SU-DHL-6 (cell line): ENCODE results near the gene RCAN1.
"Not testable (repeated sequence)": the region's sequence is repeated elsewhere in the genome, so short reads cannot be mapped to it uniquely, and the experiment has no call there.

Experiments used
- H2AFZ ChIP-seq: fragments of 200-600 bp; sonication (generic); 2 replicates; pipeline ENCODE4 v1.6.1; 2014; ENCODE audit warnings: low read depth, mild to moderate bottlenecking, moderate library complexity, mixed read lengths, antibody characterized with exemption, low read length; ENCODE audit not compliant: severe bottlenecking
- H3F3A ChIP-seq: fragments of 200-600 bp; shearing (Covaris generic); 2 replicates; pipeline ENCODE4 v1.6.0; 2016; ENCODE audit warnings: antibody characterized with exemption, mild to moderate bottlenecking; ENCODE audit not compliant: insufficient read depth
- H3K27ac ChIP-seq: fragments of 200-600 bp; sonication (generic); 2 replicates; pipeline ENCODE4 v1.5.1; 2016; ENCODE audit warnings: low read depth, mild to moderate bottlenecking, low read length, moderate library complexity, mixed read lengths
- H3K27me3 ChIP-seq: fragments of 200-600 bp; sonication (generic), shearing (Covaris generic); 2 replicates; pipeline ENCODE4 v1.6.0; 2014; ENCODE audit warnings: mild to moderate bottlenecking, low read length
- H3K36me3 ChIP-seq: fragments of 200-600 bp; sonication (generic); 2 replicates; pipeline ENCODE4 v1.6.1; 2014; ENCODE audit warnings: mild to moderate bottlenecking, low read length, mixed read lengths
- H3K4me2 ChIP-seq: fragments of 300-600, 200-600 bp; shearing (Covaris generic), sonication (generic); 2 replicates; pipeline ENCODE4 v1.6.0; 2014; ENCODE audit warnings: low read length, low read depth, mild to moderate bottlenecking; ENCODE audit not compliant: poor library complexity, severe bottlenecking
- H3K4me3 ChIP-seq: fragments of 200-600 bp; sonication (generic); 2 replicates; pipeline ENCODE4 v1.5.1; 2014; ENCODE audit warnings: antibody characterized with exemption, low read length, mild to moderate bottlenecking, mixed read lengths; ENCODE audit not compliant: insufficient read depth, poor library complexity, severe bottlenecking
- H3K79me2 ChIP-seq: fragments of 200-600 bp; sonication (generic); 2 replicates; pipeline ENCODE4 v1.6.1; 2014; ENCODE audit warnings: mild to moderate bottlenecking, low read length, moderate library complexity; ENCODE audit not compliant: insufficient read depth
- H3K9ac ChIP-seq: fragments of 200-600 bp; sonication (generic); 2 replicates; pipeline ENCODE4 v1.7.0; 2014; ENCODE audit warnings: mild to moderate bottlenecking, low read length
- H3K9me2 ChIP-seq: fragments of 200-600 bp; sonication (generic); replicated peaks from 2 replicates; pipeline ENCODE4 v1.6.1; 2014; ENCODE audit warnings: low read length; ENCODE audit not compliant: insufficient read depth
- H3K9me3 ChIP-seq: fragments of 200-600 bp; sonication (generic); 2 replicates; pipeline ENCODE4 v1.6.1; 2014; ENCODE audit warnings: low read length, mixed read lengths; ENCODE audit not compliant: insufficient read depth
- H4K20me1 ChIP-seq: fragments of 200-600 bp; sonication (generic); 2 replicates; pipeline ENCODE4 v1.6.1; 2014; ENCODE audit warnings: low read depth, mild to moderate bottlenecking, antibody characterized with exemption, low read length, moderate library complexity, mixed read lengths
- CTCF ChIP-seq: fragments of 200-600 bp; sonication (generic); IDR thresholded peaks from one replicate; pipeline ENCODE4 v1.5.1; 2017; ENCODE audit warnings: antibody characterized with exemption, mild to moderate bottlenecking, low read length, moderate library complexity; ENCODE audit not compliant: insufficient read depth, poor library complexity, severe bottlenecking
- EZH2phosphoT487 ChIP-seq: fragments of 200-600 bp; sonication (generic), shearing (Covaris generic); conservative IDR thresholded peaks from 2 replicates; pipeline ENCODE4 v1.6.1; 2018; ENCODE audit warnings: mild to moderate bottlenecking, antibody characterized with exemption, low read length, moderate library complexity, mixed read lengths

RCAN1 gene

DNA sequence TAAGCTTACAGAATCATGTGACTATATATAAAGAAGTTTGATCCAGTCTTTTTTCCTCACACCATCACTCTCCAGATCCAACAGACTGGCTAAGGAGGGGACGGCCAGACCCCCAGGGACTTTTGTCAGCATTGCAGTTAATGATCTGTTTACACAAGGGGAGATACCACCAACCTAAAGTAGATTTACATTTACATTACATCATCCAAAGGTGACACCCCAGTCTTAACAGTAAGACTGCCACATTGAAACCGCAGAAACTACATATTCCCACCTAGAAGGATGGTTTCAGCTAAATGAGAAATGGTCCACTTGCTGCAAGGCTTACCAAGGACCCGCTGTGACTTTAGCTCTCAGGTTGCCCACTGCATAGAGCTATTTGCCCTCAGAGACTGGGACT lies 3.4 kb downstream of the RCAN1 start:
- Histone ChIP-seq H4K20me1 (no peaks in the 10 kb centered on the region), H3F3A (no peaks in the 10 kb centered on the region), H3K79me2 (no peaks in the 10 kb centered on the region), H2AFZ (no peak overlapping the region), H3K4me3 (no peak overlapping the region), H3K27me3 (no peaks in the 10 kb centered on the region), H3K9ac (no peak overlapping the region), H3K4me2 (no peak overlapping the region), H3K27ac (no peak overlapping the region), H3K9me2 (no peaks in the 10 kb centered on the region), H3K36me3 (no peaks in the 10 kb centered on the region), H3K9me3 (no peaks in the 10 kb centered on the region)
- no peak for TF ChIP-seq CTCF
- TF ChIP-seq EZH2phosphoT487: no peak

DNA sequence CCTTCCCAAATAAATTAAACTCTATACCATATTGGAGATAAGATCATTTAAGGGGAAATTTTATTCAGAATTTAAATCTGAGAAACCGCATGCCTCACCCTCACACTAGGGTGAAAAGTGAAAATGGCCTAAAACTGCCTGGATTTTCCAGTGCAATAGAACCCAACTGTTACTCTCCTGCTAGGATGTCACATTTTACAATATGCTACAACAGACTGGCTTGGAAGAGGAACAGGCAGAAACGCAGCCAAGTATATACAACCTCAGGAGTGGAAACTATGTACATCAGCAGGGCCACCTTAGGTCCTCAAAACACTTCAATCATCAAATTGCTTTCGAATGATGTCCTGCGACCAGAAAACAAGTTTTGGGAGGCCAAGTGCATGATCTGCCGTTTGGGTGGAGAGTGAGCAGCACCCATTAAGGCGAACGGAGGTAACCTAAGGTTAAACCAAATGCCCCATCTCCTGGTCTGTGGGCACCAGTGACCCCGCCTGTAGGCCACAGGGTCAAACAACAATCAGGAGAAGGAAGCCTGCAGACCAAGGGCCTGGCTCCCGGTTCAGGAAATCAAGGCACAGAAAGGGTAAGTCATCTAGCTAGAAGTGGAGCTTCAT lies 4.9 kb downstream of the RCAN1 start:
- H3F3A ChIP-seq: no peaks in the 10 kb centered on the region
- no peaks in the 10 kb centered on the region for H3K9me2 ChIP-seq
- H2AFZ ChIP-seq: no peak overlapping the region
- H3K9ac ChIP-seq: no peak overlapping the region
- TF ChIP-seq EZH2phosphoT487 (no peak), CTCF (no peak)
- H3K9me3 ChIP-seq: no peaks in the 10 kb centered on the region
- no peak overlapping the region for H3K4me2 ChIP-seq
- H4K20me1 ChIP-seq: no peaks in the 10 kb centered on the region
- H3K27me3 ChIP-seq: no peaks in the 10 kb centered on the region
- H3K79me2 ChIP-seq: no peaks in the 10 kb centered on the region
- no peak overlapping the region for H3K27ac ChIP-seq
- no peak overlapping the region for H3K4me3 ChIP-seq
- H3K36me3 ChIP-seq: no peaks in the 10 kb centered on the region

- Histone ChIP-seq H3K27ac (no peak overlapping the region), H3K4me3 (no peak overlapping the region), H3K36me3 (no peaks in the 10 kb centered on the region), H3K4me2 (no peak overlapping the region), H4K20me1 (no peaks in the 10 kb centered on the region), H3K9me3 (no peaks in the 10 kb centered on the region), H3K9ac (no peak overlapping the region), H2AFZ (no peak overlapping the region), H3F3A (no peaks in the 10 kb centered on the region), H3K79me2 (no peaks in the 10 kb centered on the region), H3K27me3 (no peaks in the 10 kb centered on the region), H3K9me2 (no peaks in the 10 kb centered on the region)
- TF ChIP-seq CTCF (no peak), EZH2phosphoT487 (no peak)
Measured at GRCh38 chr21:34609244-34609932, 5.5 kb downstream of the RCAN1 start.

DNA sequence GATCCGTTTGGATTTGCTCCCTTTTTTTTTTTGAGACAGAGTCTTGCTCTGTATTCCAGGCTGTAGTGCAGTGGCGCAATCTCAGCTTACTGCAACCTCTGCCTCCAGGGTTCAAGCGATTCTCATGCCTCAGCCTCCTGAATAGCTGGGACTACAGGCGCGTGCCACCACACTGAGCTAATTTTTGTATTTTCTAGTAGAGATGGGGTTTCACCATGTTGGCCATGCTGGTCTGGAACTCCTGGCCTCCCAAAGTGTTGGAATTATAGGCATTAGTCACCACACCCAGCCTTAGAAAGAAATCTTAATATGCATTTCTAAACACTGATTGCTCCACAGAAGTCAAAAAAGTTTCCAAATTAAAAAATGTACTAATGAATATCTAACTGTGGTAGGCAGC lies 7.5 kb downstream of the RCAN1 start:
- not testable (repeated sequence) for H3K4me3 ChIP-seq, H3K79me2 ChIP-seq, H3K27ac ChIP-seq, H4K20me1 ChIP-seq, H3K9ac ChIP-seq, H3K27me3 ChIP-seq, H2AFZ ChIP-seq, H3K4me2 ChIP-seq, H3K36me3 ChIP-seq, H3K9me3 ChIP-seq, H3F3A ChIP-seq, H3K9me2 ChIP-seq
